GM12891 (cell line): ENCODE measurements around the gene WDR4.

Experiments
- PAX5 ChIP-seq: IDR thresholded peaks from 2 replicates; pipeline ENCODE4 v1.6.1; 2011; ENCODE audit warnings: low read length, moderate library complexity, mild to moderate bottlenecking; ENCODE audit not compliant: insufficient read depth, severe bottlenecking
- POLR2A ChIP-seq: IDR thresholded peaks from 2 replicates; pipeline ENCODE4 v1.6.1; 2011; ENCODE audit warnings: low read depth, low read length, control low read depth
- POLR2AphosphoS5 ChIP-seq: IDR thresholded peaks from 2 replicates; pipeline ENCODE4 v1.6.1; 2011; ENCODE audit warnings: low read depth, low read length, control low read depth
- TAF1 ChIP-seq: IDR thresholded peaks from 2 replicates; pipeline ENCODE4 v1.6.1; 2011; ENCODE audit warnings: low read depth, low read length, control low read depth

GRCh38 chr21:42819861-42820615 lies 59.3 kb downstream of the WDR4 start:
- no peak for TF ChIP-seq PAX5
- TF ChIP-seq POLR2A: no peak
- TF ChIP-seq POLR2AphosphoS5: no peak
- no peak for TF ChIP-seq TAF1
